Activated B cell treated with CpG ODN at 0.5 μM for 24 hours (primary cell): ENCODE results near the gene ZNF142. TPM values are rescaled to one million over a fixed set of nuclear protein-coding genes. Genes with fewer than 3 reads are reported as not detected.

Source experiments
- ATAC-seq: fragments of 200-7000 bp; cut with Tn5 transposase; one replicate; pipeline ENCODE4 v1.10.0; 2021; ENCODE audit warnings: low read depth, mild to moderate bottlenecking, moderate library complexity
- CTCF ChIA-PET: fragments of 350-600 bp; sonication (Branson Sonifier 250); formaldehyde crosslinking; loops from one replicate; lab custom pipeline; 2021; ENCODE audit warnings: antibody characterized with exemption; lab: Charles Lee
- POLR2A ChIA-PET: fragments of 350-600 bp; sonication (Branson Sonifier 250); formaldehyde crosslinking; loops from one replicate; lab custom pipeline; 2021; ENCODE audit warnings: antibody characterized with exemption; lab: Charles Lee
- DNase-seq: peaks from one replicate; pipeline ENCODE4 v3.0.0; 2022
- H3K27ac Mint-ChIP-seq: one replicate; pipeline ENCODE4 v1.8.0; 2020; ENCODE audit warnings: mixed read lengths
- H3K27me3 Mint-ChIP-seq: one replicate; pipeline ENCODE4 v1.8.0; 2021; ENCODE audit warnings: mixed read lengths
- H3K36me3 Mint-ChIP-seq: one replicate; pipeline ENCODE4 v1.8.0; 2021; ENCODE audit warnings: low read depth, mixed read lengths
- H3K4me1 Mint-ChIP-seq: one replicate; pipeline ENCODE4 v1.8.0; 2021; ENCODE audit warnings: mixed read lengths
- H3K4me3 Mint-ChIP-seq: one replicate; pipeline ENCODE4 v1.8.0; 2020; ENCODE audit warnings: mild to moderate bottlenecking, mixed read lengths
- H3K9me3 Mint-ChIP-seq: one replicate; pipeline ENCODE4 v1.8.0; 2020; ENCODE audit warnings: mixed read lengths
- intact Hi-C: fragments of 100-400 bp; cut with micrococcal nuclease; formaldehyde crosslinking; loops from one replicate; pipeline ENCODE4 v1.15.1; 2024
- total RNA-seq: library from RNA; stranded (reverse); gene quantifications from 2 replicates; pipeline ENCODE4 v1.2.3, GENCODE V29; 2022
- TF ChIP-seq, protein P1 (sequence below): fragments of 200-600 bp; IDR thresholded peaks from one replicate; pipeline ENCODE4 v1.8.0; 2022; ENCODE audit warnings: antibody characterized with exemption, mild to moderate bottlenecking

ZNF142 gene
- total RNA-seq, 1 donor from 2014 or later = 63.6 TPM

DNA sequence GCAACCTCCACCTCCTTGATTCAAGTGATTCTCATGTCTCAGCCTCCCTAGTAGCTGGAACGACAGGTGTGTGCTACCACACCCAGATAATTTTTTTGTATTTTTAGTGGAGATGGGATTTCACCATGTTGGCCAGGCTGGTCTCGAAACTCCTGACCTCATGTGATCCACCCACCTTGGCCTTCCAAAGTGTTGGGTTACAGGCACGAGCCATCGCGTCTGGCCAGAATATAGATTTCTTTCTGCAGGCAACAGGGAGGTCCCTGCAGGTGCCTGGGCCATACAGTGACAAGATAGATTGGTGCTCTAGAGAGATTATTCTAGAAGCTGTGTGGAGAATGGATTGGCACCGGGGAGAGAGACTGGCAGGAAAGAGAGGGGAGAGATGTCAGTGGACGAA lies 38.4 kb downstream of the ZNF142 start:
- intact Hi-C loops = no loop called here
- Mint-ChIP-seq H3K4me3 (no peak overlapping the region), H3K27me3 (no peaks in the 10 kb centered on the region), H3K27ac (no peak overlapping the region), H3K4me1 (peaks cover 5% of the 10 kb centered on the region), H3K36me3 (no peaks in the 10 kb centered on the region), H3K9me3 (no peaks in the 10 kb centered on the region)
- TF ChIP-seq, protein P1, sequence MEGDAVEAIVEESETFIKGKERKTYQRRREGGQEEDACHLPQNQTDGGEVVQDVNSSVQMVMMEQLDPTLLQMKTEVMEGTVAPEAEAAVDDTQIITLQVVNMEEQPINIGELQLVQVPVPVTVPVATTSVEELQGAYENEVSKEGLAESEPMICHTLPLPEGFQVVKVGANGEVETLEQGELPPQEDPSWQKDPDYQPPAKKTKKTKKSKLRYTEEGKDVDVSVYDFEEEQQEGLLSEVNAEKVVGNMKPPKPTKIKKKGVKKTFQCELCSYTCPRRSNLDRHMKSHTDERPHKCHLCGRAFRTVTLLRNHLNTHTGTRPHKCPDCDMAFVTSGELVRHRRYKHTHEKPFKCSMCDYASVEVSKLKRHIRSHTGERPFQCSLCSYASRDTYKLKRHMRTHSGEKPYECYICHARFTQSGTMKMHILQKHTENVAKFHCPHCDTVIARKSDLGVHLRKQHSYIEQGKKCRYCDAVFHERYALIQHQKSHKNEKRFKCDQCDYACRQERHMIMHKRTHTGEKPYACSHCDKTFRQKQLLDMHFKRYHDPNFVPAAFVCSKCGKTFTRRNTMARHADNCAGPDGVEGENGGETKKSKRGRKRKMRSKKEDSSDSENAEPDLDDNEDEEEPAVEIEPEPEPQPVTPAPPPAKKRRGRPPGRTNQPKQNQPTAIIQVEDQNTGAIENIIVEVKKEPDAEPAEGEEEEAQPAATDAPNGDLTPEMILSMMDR = no peak
- POLR2A ChIA-PET = no interaction called here
- ATAC-seq = no peak
- CTCF ChIA-PET = no interaction called here
- no peak for DNase-seq

DNA sequence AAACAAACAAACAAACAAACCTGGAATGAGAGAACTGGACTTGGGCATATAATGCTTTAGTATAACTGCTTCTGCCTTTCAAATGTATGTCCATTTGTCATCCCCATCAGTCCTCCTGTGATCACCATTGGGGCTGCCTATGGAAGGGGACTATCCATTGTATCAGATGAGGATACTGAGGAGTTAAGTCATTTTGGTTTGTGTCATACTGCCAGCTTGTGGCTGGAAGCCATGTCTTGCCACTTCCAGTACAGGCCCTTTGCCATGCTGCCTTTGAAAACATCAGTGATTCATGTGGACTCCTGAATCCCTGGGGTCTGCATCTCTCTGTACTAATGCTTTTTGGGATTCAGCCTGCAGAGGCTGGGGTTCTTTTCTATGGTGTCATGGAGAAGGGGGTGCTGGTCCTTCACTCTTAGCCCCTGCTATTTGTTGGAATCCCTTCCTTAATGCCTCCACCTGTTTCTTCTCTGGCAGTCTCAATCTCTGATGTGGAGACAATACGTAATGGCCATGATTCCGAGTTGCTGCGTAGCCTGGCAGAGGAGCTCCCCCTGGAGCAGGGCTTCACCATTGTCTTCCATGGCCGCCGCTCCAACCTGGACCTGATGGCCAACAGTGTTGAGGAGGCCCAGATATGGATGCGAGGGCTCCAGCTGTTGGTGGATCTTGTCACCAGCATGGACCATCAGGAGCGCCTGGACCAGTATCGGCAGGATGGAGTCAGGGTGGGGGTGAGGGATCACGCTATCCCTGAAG lies 41.1 kb downstream of the ZNF142 start:
- ChIA-PET POLR2A (no interaction called here), CTCF (no interaction called here)
- intact Hi-C loops = no loop called here

DNA sequence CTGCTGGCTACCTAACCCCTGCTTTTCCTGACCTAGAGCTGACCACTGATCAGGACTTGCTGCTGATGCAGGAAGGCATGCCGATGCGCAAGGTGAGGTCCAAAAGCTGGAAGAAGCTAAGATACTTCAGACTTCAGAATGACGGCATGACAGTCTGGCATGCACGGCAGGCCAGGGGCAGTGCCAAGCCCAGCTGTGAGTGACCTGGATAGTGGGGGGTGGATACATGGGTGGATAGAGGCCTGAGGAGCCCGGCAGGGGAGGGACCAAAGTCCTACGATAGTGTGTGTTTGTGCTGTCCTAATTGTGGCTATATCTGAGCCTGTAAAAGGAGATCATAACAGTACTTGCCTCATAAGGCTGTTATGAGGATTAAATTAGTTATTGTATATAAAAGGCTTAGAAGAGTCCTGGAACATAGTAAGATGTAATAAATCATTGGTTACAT lies 43.5 kb downstream of the ZNF142 start:
- no peaks in the 10 kb centered on the region for H3K36me3 Mint-ChIP-seq
- no peak overlapping the region for H3K27ac Mint-ChIP-seq
- intact Hi-C loops = no loop called here
- no peak for ATAC-seq
- no peaks in the 10 kb centered on the region for H3K27me3 Mint-ChIP-seq
- no peaks in the 10 kb centered on the region for H3K9me3 Mint-ChIP-seq
- CTCF ChIA-PET = no interaction called here
- no peak for DNase-seq
- no peak overlapping the region for H3K4me3 Mint-ChIP-seq
- TF ChIP-seq, protein P1 = no peak
- POLR2A ChIA-PET = no interaction called here
- H3K4me1 Mint-ChIP-seq = no peaks in the 10 kb centered on the region

More for the DNA sequence above, 41.1 kb downstream of the ZNF142 start:
- H3K27me3 Mint-ChIP-seq = no peaks in the 10 kb centered on the region
- TF ChIP-seq, protein P1 = no peak
- no peak for ATAC-seq
- H3K27ac Mint-ChIP-seq = no peak overlapping the region
- no peak for DNase-seq
- no peaks in the 10 kb centered on the region for H3K36me3 Mint-ChIP-seq
- peaks cover 3% of the 10 kb centered on the region for H3K4me1 Mint-ChIP-seq
- no peak overlapping the region for H3K4me3 Mint-ChIP-seq
- H3K9me3 Mint-ChIP-seq = no peaks in the 10 kb centered on the region

DNA sequence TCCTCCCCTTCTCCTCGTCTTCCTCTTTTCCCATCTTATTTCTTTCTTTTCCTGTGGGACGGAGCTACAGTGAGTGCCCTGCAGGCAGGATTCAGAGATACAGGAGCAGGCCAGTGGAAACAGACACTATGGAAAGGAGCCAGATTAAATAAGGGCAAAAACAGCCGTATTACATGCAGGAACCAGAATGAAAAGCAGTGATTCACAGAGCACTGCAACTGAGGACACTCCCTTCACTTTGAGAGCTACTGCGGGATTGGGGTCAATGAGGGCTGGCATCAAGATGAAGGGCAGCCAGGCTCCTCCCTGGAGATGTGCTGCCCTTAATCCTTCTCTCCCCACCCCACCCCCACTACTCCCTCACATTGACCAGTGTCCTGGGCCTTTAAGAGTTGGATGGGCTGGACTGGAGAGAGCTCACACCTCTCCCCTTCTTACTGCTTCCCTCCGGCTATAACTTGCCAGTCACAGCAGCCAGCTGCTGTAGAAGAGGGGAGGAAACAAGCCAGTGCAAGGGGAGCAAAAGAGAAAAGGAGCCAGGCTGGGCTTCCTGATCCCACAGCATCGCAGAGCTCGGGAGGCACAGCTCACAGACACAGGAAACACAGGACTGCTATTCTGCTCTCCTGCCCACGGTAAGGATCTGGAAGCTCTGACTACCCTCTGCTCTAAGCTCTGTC lies 51.8 kb downstream of the ZNF142 start, which contains the start of gene PLCD4:
TSS of gene PLCD4 (plus strand) at position 464 of the 680 bp plus-strand sequence. CDS start 7,841 bp downstream, outside the sequence.
- no peak within 1 kb of the TSS for H3K27ac Mint-ChIP-seq

More for the DNA sequence above, 51.8 kb downstream of the ZNF142 start, which contains the start of gene PLCD4:
- ATAC-seq (no peak), DNase-seq (no peak)
- no peaks in the 10 kb centered on the region for H3K9me3 Mint-ChIP-seq
- H3K4me3 Mint-ChIP-seq = no peak within 1 kb of the TSS
- intact Hi-C loops = no loop called here
- peaks cover 11% of the 10 kb centered on the region for H3K27me3 Mint-ChIP-seq
- ChIA-PET POLR2A (interaction anchor here (0.6 kb wide), 1 partner anchor 34 kb away, joined by 5 read pairs; no protein-coding TSS in a partner anchor), CTCF (no interaction called here)
- no peaks in the 10 kb centered on the region for H3K4me1 Mint-ChIP-seq
- TF ChIP-seq, protein P1 = no peak
- no peaks in the 10 kb centered on the region for H3K36me3 Mint-ChIP-seq
